Right cardiac atrium (tissue), 5 donors: Measurements from ENCODE around the gene FAP. TPM values are rescaled to one million over a fixed set of nuclear protein-coding genes. Genes with fewer than 3 reads are reported as not detected.

Source experiments
- ATAC-seq, 2 donors: fragments of 200-7000 bp; cut with Tn5 transposase; one replicate each; pipeline versions ENCODE4 v1.8.0 to v1.9.1; 2020; ENCODE audit warnings: moderate library complexity in 2 of 2, mild to moderate bottlenecking in 1 of 2
- DNase-seq, 3 donors: peaks; one replicate each; pipeline ENCODE4 v3.0.0-alpha.2; 2020
- H3K27ac ChIP-seq: one replicate; pipeline ENCODE4 v1.5.1; 2013; ENCODE audit warnings: mild to moderate bottlenecking, low read length, control low read depth, moderate library complexity
- H3K27me3 ChIP-seq: one replicate; pipeline ENCODE4 v1.6.1; 2013; ENCODE audit not compliant: control insufficient read depth, insufficient read depth
- H3K4me1 ChIP-seq: one replicate; pipeline ENCODE4 v1.6.1; 2013; ENCODE audit warnings: low read length; ENCODE audit not compliant: control insufficient read depth, insufficient read depth
- H3K4me3 ChIP-seq: one replicate; pipeline ENCODE4 v1.5.1; 2013; ENCODE audit warnings: low read length, control low read depth
- H3K9me3 ChIP-seq: one replicate; pipeline ENCODE4 v1.6.1; 2013; ENCODE audit warnings: low read length; ENCODE audit not compliant: control insufficient read depth
- WGBS: extraction: QIAGEN DNeasy Blood & Tissue Kit; methylation state at CpG from one replicate; pipeline ENCODE4 v1.1.7; 2013; 5-methylcytosine and 5-hydroxymethylcytosine counted together
- intact Hi-C, 4 donors: fragments of 100-400 bp; cut with DNase I; formaldehyde crosslinking; loops; one replicate each; pipeline versions ENCODE4 v1.11.0 to v1.14.0; 2022 to 2023
- polyA plus RNA-seq: library from polyadenylated mRNA; stranded (reverse); fragments of 200-250 nt; gene quantifications from one replicate; pipeline ENCODE4 v1.2.3, GENCODE V29; 2013
- total RNA-seq, 4 donors: library from RNA; stranded (reverse); fragmentation: NEBNext Ultra II Directional; extraction: Animal tissue kit (Norgen Biotek cat#: 25700); gene quantifications; one replicate each; pipeline ENCODE4 v1.2.1, GENCODE V29; 2021
- donor health status: healthy with polysubstance abuse.
- donor health status: DM: no; HTN: yes; CAD: no.
- donor health status: DM: no; HTN: no; CAD: no.
- donor health status: DM: no; HTN: yes; CAD: no; lungs with severe emphysema.
- donor health status: DM: yes; HTN: yes; CAD: no.

FAP gene
- total and polyA plus RNA-seq, 5 donors, result 0.29 to 0.97 (median 0.43) TPM

- H3K4me1 ChIP-seq, result no peaks in the 10 kb centered on the region
- ATAC-seq (no peak), DNase-seq (no peak)
- no peak overlapping the region for H3K4me3 ChIP-seq
- WGBS, result 85% methylated on average over 5 of the region's 5 CpGs
- no peak overlapping the region for H3K27ac ChIP-seq
- intact Hi-C loops, result no loop called here
- H3K9me3 ChIP-seq, result no peaks in the 10 kb centered on the region
- no peaks in the 10 kb centered on the region for H3K27me3 ChIP-seq
These were observed 57.6 kb downstream of the FAP start for GRCh38 chr2:162185541-162186232.

DNA sequence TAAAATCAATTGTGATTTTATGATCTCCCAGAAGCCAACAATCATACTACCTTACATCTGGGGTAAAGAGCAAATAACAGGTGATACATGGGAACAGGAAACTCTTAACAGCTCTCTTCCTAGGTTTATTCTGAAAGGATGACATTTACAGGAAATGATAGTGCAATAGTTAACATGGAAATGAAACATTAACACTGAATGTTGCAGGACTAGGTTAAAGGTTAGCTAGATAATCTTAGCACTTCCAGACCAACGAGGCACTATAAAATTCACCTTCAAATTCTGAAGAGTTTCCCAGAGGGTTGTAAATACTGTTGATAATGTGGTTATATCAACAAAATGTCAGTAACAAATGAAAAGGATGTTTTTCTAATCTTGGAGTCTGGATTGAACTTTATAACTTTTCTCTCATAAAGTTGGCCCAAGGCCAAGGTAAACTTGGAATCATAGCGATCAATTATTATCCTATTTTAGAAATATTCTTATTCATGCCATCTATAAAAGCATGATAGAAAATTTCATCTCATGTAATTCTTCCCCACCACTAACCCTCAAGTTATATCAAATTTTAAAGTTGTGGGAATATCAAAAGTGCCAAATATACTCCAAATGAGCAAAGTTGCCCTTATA is 58.3 kb downstream of the FAP start:
- no peak for ATAC-seq
- Histone ChIP-seq H3K27ac (no peak overlapping the region), H3K4me1 (no peaks in the 10 kb centered on the region), H3K4me3 (no peak overlapping the region), H3K27me3 (no peaks in the 10 kb centered on the region), H3K9me3 (no peaks in the 10 kb centered on the region)
- DNase-seq, result no peak
- 36% methylated on average over 2 of the region's 2 CpGs for WGBS
- intact Hi-C loops, result no loop called here

DNA sequence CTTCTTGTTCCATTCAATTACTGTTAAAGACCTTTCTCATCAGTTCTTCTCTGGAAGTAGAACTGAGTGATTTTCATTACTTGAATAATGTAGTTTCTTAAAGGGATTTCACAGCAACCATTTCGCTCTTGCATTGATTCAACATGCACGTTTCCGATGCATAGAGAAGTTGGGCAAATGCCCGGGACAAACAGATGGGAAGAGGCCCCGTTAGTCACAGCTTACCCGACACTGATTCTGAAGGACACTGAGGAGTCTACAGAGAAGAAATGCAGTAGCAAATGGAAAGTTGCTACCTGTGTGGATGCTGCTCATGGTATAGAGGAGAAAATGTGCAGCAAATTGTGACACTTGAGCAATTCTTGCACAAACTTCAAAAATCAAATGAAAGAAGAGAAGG is 58.9 kb downstream of the FAP start:
- H3K4me1 ChIP-seq, result no peaks in the 10 kb centered on the region
- no peak overlapping the region for H3K27ac ChIP-seq
- no peaks in the 10 kb centered on the region for H3K9me3 ChIP-seq
- 91% methylated on average over 6 of the region's 6 CpGs for WGBS
- DNase-seq, result no peak
- no peak overlapping the region for H3K4me3 ChIP-seq
- H3K27me3 ChIP-seq, result no peaks in the 10 kb centered on the region
- intact Hi-C loops, result no loop called here
- ATAC-seq, result no peak

- no peak for ATAC-seq
- intact Hi-C loops, result no loop called here
These were observed 60.9 kb downstream of the FAP start for GRCh38 chr2:162182395-162182794.

GRCh38 chr2:162177301-162177700 is 65.9 kb downstream of the FAP start:
- 73% methylated on average over 4 of the region's 4 CpGs for WGBS
- DNase-seq, result no peak
- ATAC-seq, result no peak

More at GRCh38 chr2:162182395-162182794, 60.9 kb downstream of the FAP start:
- Histone ChIP-seq H3K9me3 (no peaks in the 10 kb centered on the region), H3K4me1 (no peaks in the 10 kb centered on the region), H3K4me3 (no peak overlapping the region), H3K27ac (no peak overlapping the region), H3K27me3 (no peaks in the 10 kb centered on the region)
- WGBS, result 72% methylated on average over 2 of the region's 2 CpGs
- no peak for DNase-seq

DNA sequence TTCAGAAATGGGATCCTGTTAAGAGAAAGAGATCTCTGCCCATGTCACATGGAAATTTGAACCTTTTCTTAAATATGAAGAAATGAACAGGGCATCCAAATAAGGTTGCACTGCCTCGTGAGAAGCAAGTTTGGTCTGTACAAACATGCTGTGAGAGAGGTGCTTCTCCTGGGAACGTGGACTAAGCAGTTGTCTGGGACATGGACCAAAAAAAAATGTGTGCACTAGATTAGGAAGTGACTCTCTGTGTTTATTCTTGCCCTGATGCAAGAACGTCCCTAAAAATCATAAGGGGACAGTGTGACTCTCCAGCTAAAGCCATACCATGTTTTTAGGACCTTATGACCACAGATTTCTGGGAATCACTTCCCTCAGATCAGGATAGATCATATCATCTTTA is 67.5 kb downstream of the FAP start:
- Histone ChIP-seq H3K27me3 (no peaks in the 10 kb centered on the region), H3K9me3 (no peaks in the 10 kb centered on the region), H3K27ac (no peak overlapping the region), H3K4me3 (no peak overlapping the region), H3K4me1 (no peaks in the 10 kb centered on the region)
- ATAC-seq (no peak), DNase-seq (no peak)
- WGBS, result 12% methylated on average over 3 of the region's 3 CpGs
- intact Hi-C loops, result no loop called here

More at GRCh38 chr2:162177301-162177700, 65.9 kb downstream of the FAP start:
- Histone ChIP-seq H3K9me3 (no peaks in the 10 kb centered on the region), H3K27me3 (no peaks in the 10 kb centered on the region), H3K27ac (no peak overlapping the region), H3K4me1 (no peaks in the 10 kb centered on the region), H3K4me3 (no peak overlapping the region)
- intact Hi-C loops, result no loop called here

DNA sequence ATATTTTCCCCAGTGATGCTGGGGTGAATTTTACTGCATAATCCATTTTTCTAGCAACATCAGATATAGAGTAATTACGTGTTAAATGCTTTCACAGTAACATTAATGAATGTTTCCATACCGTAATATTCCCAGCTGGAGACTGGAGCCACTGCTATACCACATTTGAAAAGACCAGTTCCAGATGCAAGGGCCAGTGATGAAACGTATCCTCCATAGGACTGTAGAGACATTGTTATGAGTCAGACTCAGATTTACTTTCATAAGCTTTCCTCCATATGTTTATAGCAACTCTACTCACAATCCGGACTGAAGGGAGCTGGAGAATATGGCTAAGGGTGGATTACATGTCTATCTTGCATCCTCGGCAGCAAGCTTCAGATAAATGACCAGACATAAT is 68.5 kb downstream of the FAP start:
- H3K4me1 ChIP-seq, result no peaks in the 10 kb centered on the region

GRCh38 chr2:162172802-162173370 is 70.4 kb downstream of the FAP start:
- no peak for ATAC-seq

More for the DNA sequence above, 68.5 kb downstream of the FAP start:
- Histone ChIP-seq H3K27me3 (no peaks in the 10 kb centered on the region), H3K27ac (no peak overlapping the region), H3K4me3 (no peak overlapping the region), H3K9me3 (no peaks in the 10 kb centered on the region)
- DNase-seq (no peak), ATAC-seq (no peak)
- 91% methylated on average over 5 of the region's 5 CpGs for WGBS
- intact Hi-C loops, result no loop called here

GRCh38 chr2:162166745-162167144 is 76.5 kb downstream of the FAP start:
- DNase-seq, result no peak
- 97% methylated on average over 4 of the region's 4 CpGs for WGBS
- H3K9me3 ChIP-seq, result no peaks in the 10 kb centered on the region
- ATAC-seq, result no peak
- H3K4me1 ChIP-seq, result no peaks in the 10 kb centered on the region
- H3K27me3 ChIP-seq, result no peaks in the 10 kb centered on the region
- H3K27ac ChIP-seq, result no peak overlapping the region
- no peak overlapping the region for H3K4me3 ChIP-seq
- intact Hi-C loops, result no loop called here

More at GRCh38 chr2:162172802-162173370, 70.4 kb downstream of the FAP start:
- no peak for DNase-seq
- intact Hi-C loops, result no loop called here
- 61% methylated on average over 1 of the region's 1 CpG for WGBS
- Histone ChIP-seq H3K9me3 (no peaks in the 10 kb centered on the region), H3K4me3 (no peak overlapping the region), H3K27me3 (no peaks in the 10 kb centered on the region), H3K4me1 (no peaks in the 10 kb centered on the region), H3K27ac (no peak overlapping the region)

GRCh38 chr2:162166174-162166573 is 77.1 kb downstream of the FAP start:
- intact Hi-C loops, result no loop called here
- Histone ChIP-seq H3K27ac (no peak overlapping the region), H3K27me3 (no peaks in the 10 kb centered on the region), H3K9me3 (no peaks in the 10 kb centered on the region), H3K4me3 (no peak overlapping the region), H3K4me1 (no peaks in the 10 kb centered on the region)
- DNase-seq (no peak), ATAC-seq (no peak)

GRCh38 chr2:162164802-162165201 is 78.4 kb downstream of the FAP start:
- no peaks in the 10 kb centered on the region for H3K9me3 ChIP-seq
- H3K4me3 ChIP-seq, result no peak overlapping the region
- H3K27ac ChIP-seq, result no peak overlapping the region
- DNase-seq (no peak), ATAC-seq (no peak)
- H3K4me1 ChIP-seq, result no peaks in the 10 kb centered on the region
- no peaks in the 10 kb centered on the region for H3K27me3 ChIP-seq
- WGBS, result 73% methylated on average over 2 of the region's 2 CpGs
- intact Hi-C loops, result no loop called here
